ENCODE data around the gene DPH2. TPM values are rescaled to one million over a fixed set of nuclear protein-coding genes. Genes with fewer than 3 reads are reported as not detected.

The DPH2 gene
- total and polyA plus RNA-seq, 10 of the 15 experiments (the other 5 are each of a cell fraction or from before 2014, with no cell fraction given) = 13.1 to 82.9 (median 52.0) TPM

DNA sequence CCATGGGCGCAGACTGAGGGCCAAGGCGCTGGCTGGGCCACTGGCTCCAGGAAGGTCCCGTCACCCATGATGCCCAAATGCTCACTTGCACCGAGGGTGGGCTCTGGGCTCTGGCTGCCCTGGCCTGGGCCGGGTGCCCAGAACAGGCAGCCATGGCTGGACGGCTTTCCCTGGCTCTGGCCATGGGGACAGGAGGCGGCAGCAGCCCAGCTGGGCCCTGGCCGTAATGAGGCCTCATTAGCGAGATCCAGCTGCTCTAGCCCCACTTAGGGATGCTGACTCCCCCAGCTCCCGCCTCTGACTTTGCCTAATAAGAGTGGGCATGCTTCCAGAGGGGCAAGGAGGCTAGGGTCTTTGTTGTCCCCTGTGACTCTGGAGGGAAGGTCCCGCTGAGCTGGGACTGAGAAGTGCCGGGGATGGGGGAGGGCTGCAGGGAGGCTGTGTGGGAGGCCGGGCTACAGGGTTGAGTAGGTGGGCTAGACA, 49.7 kb downstream of the DPH2 start:
- ATAC-seq (no peak), DNase-seq (ENCODE audit: low read depth, low spot score) (no peak), FAIRE-seq (no peak)
- 71% methylated on average over 12 of the region's 13 CpGs for WGBS (ENCODE audit: insufficient coverage, insufficient replicate concordance, low lambda C conversion rate, missing lambda C conversion rate)
- no TSS peak for BruUV-seq (replicated peaks)
- ChIA-PET RAD21 (ENCODE audit: unreplicated experiment) (no interaction called here), SMC1A (ENCODE audit: uncharacterized antibody, unreplicated experiment) (no interaction called here), POLR2A (no interaction called here), CTCF (interaction anchor here (1.8 kb wide), 1 partner anchor 14 kb away, joined by 7 read pairs; no protein-coding TSS in a partner anchor)
- H3K4me3 ChIP-seq = no peak overlapping the region
- no peak overlapping the region for H3K27ac ChIP-seq (ENCODE audit: control insufficient read depth, insufficient read depth)
- H3K4me1 ChIP-seq (ENCODE audit: control insufficient read depth, insufficient read depth, low read length) = no peaks in the 10 kb centered on the region
- no peak overlapping the region for H3K4me2 ChIP-seq (ENCODE audit: control insufficient read depth, insufficient read depth)
- H2AFZ ChIP-seq (ENCODE audit: control insufficient read depth, low read depth, low read length) = no peak overlapping the region
- H3K79me2 ChIP-seq (ENCODE audit: control insufficient read depth, insufficient read depth, low read length) = no peaks in the 10 kb centered on the region
- no peak overlapping the region for H3K9ac ChIP-seq (ENCODE audit: control insufficient read depth, insufficient read depth, low read length)
- H3K27me3 ChIP-seq (replicated peaks in 1 of 2; ENCODE audit: control insufficient read depth in 2 of 2, insufficient read depth in 2 of 2, low read length in 1 of 2) = no peaks in the 10 kb centered on the region
- H4K20me1 ChIP-seq (ENCODE audit: control insufficient read depth, insufficient read depth) = no peaks in the 10 kb centered on the region
- in situ Hi-C loops (cut with MboI) (no loop called here), intact Hi-C loops (cut with micrococcal nuclease; ENCODE audit: unreplicated experiment) (no loop called here)
- H3K9me3 ChIP-seq (replicated peaks; ENCODE audit: control insufficient read depth, insufficient read depth, low read length) = no peaks in the 10 kb centered on the region
- H3K36me3 ChIP-seq (ENCODE audit: control insufficient read depth in 2 of 2, insufficient read depth in 2 of 2, low read length in 1 of 2) = no peaks in the 10 kb centered on the region
- TF ChIP-seq, protein P1, sequence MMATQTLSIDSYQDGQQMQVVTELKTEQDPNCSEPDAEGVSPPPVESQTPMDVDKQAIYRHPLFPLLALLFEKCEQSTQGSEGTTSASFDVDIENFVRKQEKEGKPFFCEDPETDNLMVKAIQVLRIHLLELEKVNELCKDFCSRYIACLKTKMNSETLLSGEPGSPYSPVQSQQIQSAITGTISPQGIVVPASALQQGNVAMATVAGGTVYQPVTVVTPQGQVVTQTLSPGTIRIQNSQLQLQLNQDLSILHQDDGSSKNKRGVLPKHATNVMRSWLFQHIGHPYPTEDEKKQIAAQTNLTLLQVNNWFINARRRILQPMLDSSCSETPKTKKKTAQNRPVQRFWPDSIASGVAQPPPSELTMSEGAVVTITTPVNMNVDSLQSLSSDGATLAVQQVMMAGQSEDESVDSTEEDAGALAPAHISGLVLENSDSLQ (IDR thresholded peaks at IDR 0.05) = no peak
- TF ChIP-seq ZNF384 (IDR thresholded peaks at IDR 0.05; ENCODE audit: borderline replicate concordance, low read depth, low read length) (no peak), FOXK2 (IDR thresholded peaks at IDR 0.05) (no peak), GATAD2B (conservative IDR thresholded peaks at IDR 0.05; ENCODE audit: low read depth) (no peak), ESRRA (IDR thresholded peaks at IDR 0.05; ENCODE audit: low read length) (no peak), NFYB (IDR thresholded peaks at IDR 0.05; ENCODE audit: insufficient read depth, low read depth, low read length) (no peak), POLR2AphosphoS5 (IDR thresholded peaks at IDR 0.05; ENCODE audit: low read length) (no peak)
- TF ChIP-seq, protein P2, sequence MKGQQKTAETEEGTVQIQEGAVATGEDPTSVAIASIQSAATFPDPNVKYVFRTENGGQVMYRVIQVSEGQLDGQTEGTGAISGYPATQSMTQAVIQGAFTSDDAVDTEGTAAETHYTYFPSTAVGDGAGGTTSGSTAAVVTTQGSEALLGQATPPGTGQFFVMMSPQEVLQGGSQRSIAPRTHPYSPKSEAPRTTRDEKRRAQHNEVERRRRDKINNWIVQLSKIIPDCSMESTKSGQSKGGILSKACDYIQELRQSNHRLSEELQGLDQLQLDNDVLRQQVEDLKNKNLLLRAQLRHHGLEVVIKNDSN (IDR thresholded peaks at IDR 0.05; ENCODE audit: borderline replicate concordance, extremely low read length, insufficient read depth, low read depth, low read length) = no peak
- TF ChIP-seq, protein P3, sequence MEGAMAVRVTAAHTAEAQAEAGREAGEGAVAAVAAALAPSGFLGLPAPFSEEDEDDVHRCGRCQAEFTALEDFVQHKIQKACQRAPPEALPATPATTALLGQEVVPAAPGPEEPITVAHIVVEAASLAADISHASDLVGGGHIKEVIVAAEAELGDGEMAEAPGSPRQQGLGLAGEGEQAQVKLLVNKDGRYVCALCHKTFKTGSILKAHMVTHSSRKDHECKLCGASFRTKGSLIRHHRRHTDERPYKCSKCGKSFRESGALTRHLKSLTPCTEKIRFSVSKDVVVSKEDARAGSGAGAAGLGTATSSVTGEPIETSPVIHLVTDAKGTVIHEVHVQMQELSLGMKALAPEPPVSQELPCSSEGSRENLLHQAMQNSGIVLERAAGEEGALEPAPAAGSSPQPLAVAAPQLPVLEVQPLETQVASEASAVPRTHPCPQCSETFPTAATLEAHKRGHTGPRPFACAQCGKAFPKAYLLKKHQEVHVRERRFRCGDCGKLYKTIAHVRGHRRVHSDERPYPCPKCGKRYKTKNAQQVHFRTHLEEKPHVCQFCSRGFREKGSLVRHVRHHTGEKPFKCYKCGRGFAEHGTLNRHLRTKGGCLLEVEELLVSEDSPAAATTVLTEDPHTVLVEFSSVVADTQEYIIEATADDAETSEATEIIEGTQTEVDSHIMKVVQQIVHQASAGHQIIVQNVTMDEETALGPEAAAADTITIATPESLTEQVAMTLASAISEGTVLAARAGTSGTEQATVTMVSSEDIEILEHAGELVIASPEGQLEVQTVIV (IDR thresholded peaks at IDR 0.05; ENCODE audit: borderline replicate concordance, partially characterized antibody) = no peak
- TF ChIP-seq, protein P4, sequence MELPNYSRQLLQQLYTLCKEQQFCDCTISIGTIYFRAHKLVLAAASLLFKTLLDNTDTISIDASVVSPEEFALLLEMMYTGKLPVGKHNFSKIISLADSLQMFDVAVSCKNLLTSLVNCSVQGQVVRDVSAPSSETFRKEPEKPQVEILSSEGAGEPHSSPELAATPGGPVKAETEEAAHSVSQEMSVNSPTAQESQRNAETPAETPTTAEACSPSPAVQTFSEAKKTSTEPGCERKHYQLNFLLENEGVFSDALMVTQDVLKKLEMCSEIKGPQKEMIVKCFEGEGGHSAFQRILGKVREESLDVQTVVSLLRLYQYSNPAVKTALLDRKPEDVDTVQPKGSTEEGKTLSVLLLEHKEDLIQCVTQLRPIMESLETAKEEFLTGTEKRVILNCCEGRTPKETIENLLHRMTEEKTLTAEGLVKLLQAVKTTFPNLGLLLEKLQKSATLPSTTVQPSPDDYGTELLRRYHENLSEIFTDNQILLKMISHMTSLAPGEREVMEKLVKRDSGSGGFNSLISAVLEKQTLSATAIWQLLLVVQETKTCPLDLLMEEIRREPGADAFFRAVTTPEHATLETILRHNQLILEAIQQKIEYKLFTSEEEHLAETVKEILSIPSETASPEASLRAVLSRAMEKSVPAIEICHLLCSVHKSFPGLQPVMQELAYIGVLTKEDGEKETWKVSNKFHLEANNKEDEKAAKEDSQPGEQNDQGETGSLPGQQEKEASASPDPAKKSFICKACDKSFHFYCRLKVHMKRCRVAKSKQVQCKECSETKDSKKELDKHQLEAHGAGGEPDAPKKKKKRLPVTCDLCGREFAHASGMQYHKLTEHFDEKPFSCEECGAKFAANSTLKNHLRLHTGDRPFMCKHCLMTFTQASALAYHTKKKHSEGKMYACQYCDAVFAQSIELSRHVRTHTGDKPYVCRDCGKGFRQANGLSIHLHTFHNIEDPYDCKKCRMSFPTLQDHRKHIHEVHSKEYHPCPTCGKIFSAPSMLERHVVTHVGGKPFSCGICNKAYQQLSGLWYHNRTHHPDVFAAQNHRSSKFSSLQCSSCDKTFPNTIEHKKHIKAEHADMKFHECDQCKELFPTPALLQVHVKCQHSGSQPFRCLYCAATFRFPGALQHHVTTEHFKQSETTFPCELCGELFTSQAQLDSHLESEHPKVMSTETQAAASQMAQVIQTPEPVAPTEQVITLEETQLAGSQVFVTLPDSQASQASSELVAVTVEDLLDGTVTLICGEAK (IDR thresholded peaks at IDR 0.05; ENCODE audit: borderline replicate concordance) = no peak
- TF ChIP-seq, protein P5, sequence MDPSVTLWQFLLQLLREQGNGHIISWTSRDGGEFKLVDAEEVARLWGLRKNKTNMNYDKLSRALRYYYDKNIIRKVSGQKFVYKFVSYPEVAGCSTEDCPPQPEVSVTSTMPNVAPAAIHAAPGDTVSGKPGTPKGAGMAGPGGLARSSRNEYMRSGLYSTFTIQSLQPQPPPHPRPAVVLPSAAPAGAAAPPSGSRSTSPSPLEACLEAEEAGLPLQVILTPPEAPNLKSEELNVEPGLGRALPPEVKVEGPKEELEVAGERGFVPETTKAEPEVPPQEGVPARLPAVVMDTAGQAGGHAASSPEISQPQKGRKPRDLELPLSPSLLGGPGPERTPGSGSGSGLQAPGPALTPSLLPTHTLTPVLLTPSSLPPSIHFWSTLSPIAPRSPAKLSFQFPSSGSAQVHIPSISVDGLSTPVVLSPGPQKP (IDR thresholded peaks at IDR 0.05; ENCODE audit: low read depth, low read length) = no peak

Data from GM12878 (cell line).